K562 (cell line): ENCODE results near the gene RUNX3. TPM values are rescaled to one million over a fixed set of nuclear protein-coding genes. Genes with fewer than 3 reads are reported as not detected.
A peak's percentile ranks its signal among the peaks of the same experiment; 100 is the strongest.

Experiments used
- ATAC-seq: fragments of 200-7000 bp; cut with Tn5 transposase; 3 replicates; pipeline ENCODE4 v1.9.1; 2020; ENCODE audit warnings: moderate library complexity
- BruUV-seq: library from RNA; stranded (reverse); fragments of 400-500 nt; replicated peaks from 2 replicates; lab custom pipeline; 2021; lab: Mats Ljungman, UMichigan
- CTCF ChIA-PET: fragments of 300-600 bp; formaldehyde crosslinking; extraction: SDS; loops from one replicate; lab custom pipeline; 2021; ENCODE audit warnings: low intra/inter-chr PET ratio; lab: Yijun Ruan, JAX
- POLR2A ChIA-PET: fragments of 300-600, 350-650 bp; sonication (Branson Sonifier 250); formaldehyde crosslinking; extraction: SDS; loops from one replicate; lab custom pipeline; 2021; ENCODE audit warnings: antibody characterized with exemption, inconsistent platforms; lab: Yijun Ruan, JAX
- DNase-seq, 4 experiments: peaks; one replicate each; pipeline versions ENCODE4 v3.0.0 to v3.0.0-alpha.2; 2011 to 2018; ENCODE audit warnings: low spot score in 3 of 4, mixed read lengths in 3 of 4; ENCODE audit errors: extremely low read depth in 1 of 4
- FAIRE-seq: peaks from 2 replicates; lab custom pipeline; 2011; peaks lifted over from hg19 to GRCh38; lab: Jason Lieb, UNC
- H2AFZ ChIP-seq: 2 replicates; pipeline ENCODE4 v1.6.0; 2011; ENCODE audit warnings: low read depth, low read length, control low read depth, inconsistent platforms
- H3K27ac ChIP-seq: fragments of 200-600 bp; 3 replicates; pipeline ENCODE4 v1.8.0; 2011; ENCODE audit warnings: low read depth, mild to moderate bottlenecking, control low read depth, inconsistent platforms, low read length, moderate library complexity, mixed read lengths; ENCODE audit errors: extremely low read depth
- H3K27me3 ChIP-seq, 2 experiments: fragments of 300-600 bp in 1 of 2; 2 replicates in 1 of 2; 3 replicates in 1 of 2; pipeline versions ENCODE4 v1.6.0 to v1.8.0; 2011; ENCODE audit warnings: inconsistent platforms in 2 of 2, low read length in 2 of 2, mild to moderate bottlenecking in 1 of 2, mixed read lengths in 1 of 2, moderate library complexity in 1 of 2; ENCODE audit not compliant: control insufficient read depth in 2 of 2, insufficient read depth in 2 of 2
- H3K36me3 ChIP-seq: fragments of 300-600 bp; 3 replicates; pipeline ENCODE4 v1.8.0; 2011; ENCODE audit warnings: mild to moderate bottlenecking, low read length, inconsistent platforms; ENCODE audit not compliant: control insufficient read depth, insufficient read depth
- H3K4me1 ChIP-seq, 2 experiments: fragments of 200-600 bp in 1 of 2; replicated peaks in 1 of 2; 2 replicates in 1 of 2; 3 replicates in 1 of 2; pipeline versions ENCODE4 v1.5.1 to v1.8.0; 2011; ENCODE audit warnings: inconsistent platforms in 2 of 2, low read length in 2 of 2, mild to moderate bottlenecking in 1 of 2, mixed read lengths in 1 of 2, moderate library complexity in 1 of 2; ENCODE audit not compliant: control insufficient read depth in 2 of 2, insufficient read depth in 2 of 2
- H3K4me2 ChIP-seq: 2 replicates; pipeline ENCODE4 v1.6.1; 2011; ENCODE audit warnings: low read length, control low read depth, inconsistent platforms, mixed read lengths; ENCODE audit not compliant: insufficient read depth
- H3K4me3 ChIP-seq: fragments of 200-600 bp; sonication (generic), shearing (Covaris generic); 2 replicates; pipeline ENCODE4 v1.5.1; 2016; ENCODE audit warnings: control low read depth, inconsistent platforms
- H3K79me2 ChIP-seq: fragments of 200-600 bp; 3 replicates; pipeline ENCODE4 v1.8.0; 2011; ENCODE audit warnings: low read length, inconsistent platforms; ENCODE audit not compliant: control insufficient read depth, insufficient read depth
- H3K9ac ChIP-seq, 2 experiments: 2 replicates each; pipeline versions ENCODE4 v1.6.0 to v1.6.1; 2011; ENCODE audit warnings: low read depth in 2 of 2, low read length in 2 of 2, control low read depth in 1 of 2, inconsistent platforms in 1 of 2, mild to moderate bottlenecking in 1 of 2, mixed read lengths in 1 of 2; ENCODE audit not compliant: insufficient read depth in 1 of 2
- H3K9me1 ChIP-seq: one replicate; pipeline ENCODE4 v1.6.0; 2011; ENCODE audit warnings: inconsistent platforms, mild to moderate bottlenecking, low read length, moderate library complexity; ENCODE audit not compliant: control insufficient read depth, insufficient read depth
- H3K9me3 ChIP-seq: replicated peaks from 2 replicates; pipeline ENCODE4 v1.5.1; 2011; ENCODE audit warnings: low read depth, low read length, inconsistent platforms; ENCODE audit not compliant: control insufficient read depth, insufficient read depth
- H4K20me1 ChIP-seq: replicated peaks from 2 replicates; pipeline ENCODE4 v1.6.1; 2011; ENCODE audit warnings: low read length, inconsistent platforms, mixed read lengths; ENCODE audit not compliant: control insufficient read depth, insufficient read depth
- ILK ChIP-seq: fragments of 450-650 bp; IDR thresholded peaks from 2 replicates; pipeline ENCODE4 v1.6.1; 2016; ENCODE audit warnings: missing genetic modification characterization, low read depth, mild to moderate bottlenecking, missing compliant biosample characterization, moderate library complexity, borderline replicate concordance
- ZBTB7A ChIP-seq: IDR thresholded peaks from 2 replicates; pipeline ENCODE4 v1.6.1; 2011; ENCODE audit warnings: low read depth, mild to moderate bottlenecking, low read length, moderate library complexity, borderline replicate concordance; ENCODE audit not compliant: control insufficient read depth
- ZKSCAN3 ChIP-seq: fragments of 250-450 bp; sonication (Bioruptor Pico); IDR thresholded peaks from 2 replicates; pipeline ENCODE4 v1.4.0; 2020
- WGBS: fragments of 100-300 bp; shearing (Covaris generic); methylation state at CpG from one replicate; pipeline ENCODE4 v1.1.6; 2016; ENCODE audit warnings: low coverage, mixed read lengths; ENCODE audit not compliant: insufficient coverage; ENCODE audit errors: missing lambda C conversion rate; 5-methylcytosine and 5-hydroxymethylcytosine counted together
- in situ Hi-C: fragments of 300-500 bp; cut with MboI; formaldehyde crosslinking; loops from 4 replicates; pipeline ENCODE4 v1.15.0; 2018; ENCODE audit warnings: inconsistent platforms, mixed read lengths
- intact Hi-C: fragments of 100-400 bp; cut with micrococcal nuclease; formaldehyde crosslinking; loops from 2 replicates; pipeline ENCODE4 v1.14.2; 2022
- polyA plus RNA-seq, 8 experiments: library from polyadenylated mRNA; depleted of rRNA in 4 of 8; stranded (reverse) in 5 of 8; unstranded in 3 of 8; fragments of >200 nt; fragmentation: Nextera tagmentation in 2 of 8; fragmentation: Illumina TruSeq in 1 of 8; extraction: Ambion mirVana in 2 of 8; extraction: Trizol in 1 of 8; gene quantifications; 2 replicates each; pipeline versions ENCODE4 v1.2.1 to v1.2.3, GENCODE V29; 2011 to 2014; ENCODE audit warnings: inconsistent platforms in 1 of 8, missing spikeins in 1 of 8
- total RNA-seq, 7 experiments: library from RNA; depleted of rRNA in 6 of 7; stranded (reverse); fragments of >200 nt in 6 of 7; fragmentation: Illumina TruSeq in 2 of 7; extraction: Trizol in 2 of 7; gene quantifications; 2 replicates each; pipeline versions ENCODE4 v1.2.1 to v1.2.3, GENCODE V29; 2011 to 2021; ENCODE audit warnings: low replicate concordance in 1 of 7

The RUNX3 gene
- total and polyA plus RNA-seq, 9 of the 15 experiments (the other 6 are each of a cell fraction or from before 2014, with no cell fraction given), result 0.01 to 0.64 (median 0.09) TPM

DNA sequence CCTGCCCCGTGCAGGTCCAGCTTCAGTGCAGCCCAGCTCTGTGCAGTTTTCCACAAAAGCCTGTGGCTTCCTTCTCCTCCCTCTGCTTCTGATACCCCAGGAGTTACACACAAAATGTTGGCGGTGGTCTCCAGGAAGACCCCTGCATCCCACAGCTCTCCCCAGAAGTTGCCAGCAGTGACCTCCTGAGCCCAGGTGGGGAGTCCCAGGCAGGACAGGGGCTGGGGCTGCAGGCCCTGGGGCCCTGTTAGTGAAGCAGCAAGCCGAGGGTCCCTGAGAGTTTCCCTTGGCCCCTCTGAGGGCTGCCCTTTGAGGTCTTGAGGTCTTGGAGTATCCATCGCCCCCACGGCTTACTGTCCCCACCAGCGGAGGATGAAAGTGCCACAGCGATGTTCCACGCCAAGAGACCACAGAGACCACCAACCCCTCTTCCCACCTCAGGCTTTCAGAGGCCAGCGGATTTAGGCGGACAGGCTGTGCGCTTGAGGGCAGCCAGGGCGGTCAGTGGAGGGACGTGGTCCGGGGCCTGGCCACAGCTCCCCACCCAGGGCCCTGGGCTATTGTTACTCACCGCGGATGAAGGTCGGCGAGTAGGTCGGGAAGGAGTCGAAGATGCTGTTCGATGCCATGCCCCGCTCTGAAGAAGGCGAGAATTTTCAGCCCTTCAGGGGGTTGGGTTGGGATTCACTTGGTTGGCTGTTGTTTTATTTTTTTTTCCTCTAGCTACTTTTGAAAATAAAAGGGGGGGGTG lies 34.0 kb upstream of the RUNX3 start:
- no peak for FAIRE-seq
- in situ Hi-C loops, result no loop called here
- WGBS, result 70% methylated on average over 23 of the region's 23 CpGs
- no peak overlapping the region for H3K4me2 ChIP-seq
- H3K79me2 ChIP-seq, result no peaks in the 10 kb centered on the region
- no TSS peak for BruUV-seq
- H3K27me3 ChIP-seq, result peaks cover 20 to 53% of the 10 kb centered on the region in 2 experiments
- H3K27ac ChIP-seq, result no peak overlapping the region
- no peaks in the 10 kb centered on the region for H3K36me3 ChIP-seq
- intact Hi-C loops, result no loop called here
- peaks cover 0 to 21% of the 10 kb centered on the region in 2 experiments; a peak in 3 of 5 replicates for H3K4me1 ChIP-seq
- no peak for DNase-seq
- H3K9me1 ChIP-seq, result no peaks in the 10 kb centered on the region
- ATAC-seq, result no peak
- TF ChIP-seq ILK, result no peak
- TF ChIP-seq ZKSCAN3 (CRISPR knock-in tag), result no peak
- 0 out of 2 replicates have a peak, but pooled peaks have one; percentile 17 for TF ChIP-seq ZBTB7A
- TF ChIP-seq, all 486 proteins: peak for 1
- POLR2A ChIA-PET, result interaction anchor here (0.6 to 1.1 kb wide), 7 partner anchors 10 to 713 kb away, joined by 3 to 5 read pairs (median 3); no protein-coding TSS in a partner anchor
- no peak overlapping the region for H3K4me3 ChIP-seq
- no peaks in the 10 kb centered on the region for H3K9me3 ChIP-seq
- no peak overlapping the region for H2AFZ ChIP-seq
- CTCF ChIA-PET, result no interaction called here
- H3K9ac ChIP-seq, result peak overlapping the region in 1 of 2 experiments; percentile 11; a peak in 1 of 4 replicates
- H4K20me1 ChIP-seq, result no peaks in the 10 kb centered on the region
